ENCODE measurements around the gene AP1B1.
A peak's percentile ranks its signal among the peaks of the same experiment; 100 is the strongest.

The AP1B1 gene

DNA sequence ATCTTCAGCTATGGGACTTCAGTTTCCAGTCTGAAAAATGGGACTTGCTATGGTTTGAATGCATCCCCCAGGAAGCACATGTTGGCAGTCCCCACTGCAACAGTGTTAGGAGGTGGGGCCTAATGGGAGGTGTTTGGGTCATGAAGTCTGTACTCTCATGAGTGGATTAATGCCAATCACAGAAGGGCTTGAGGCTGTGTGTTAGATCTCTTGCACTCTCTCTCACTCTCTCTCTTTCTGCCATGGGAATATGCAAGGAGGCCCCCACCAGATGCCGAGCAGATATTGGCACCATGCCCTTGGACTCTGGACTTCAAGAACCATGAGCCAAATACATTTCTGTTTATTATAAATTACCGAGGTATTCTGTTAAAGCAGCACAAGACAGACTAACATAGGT lies 7.8 kb upstream of the AP1B1 start:
- FAIRE-seq = no peak
- TF ChIP-seq, protein P1, sequence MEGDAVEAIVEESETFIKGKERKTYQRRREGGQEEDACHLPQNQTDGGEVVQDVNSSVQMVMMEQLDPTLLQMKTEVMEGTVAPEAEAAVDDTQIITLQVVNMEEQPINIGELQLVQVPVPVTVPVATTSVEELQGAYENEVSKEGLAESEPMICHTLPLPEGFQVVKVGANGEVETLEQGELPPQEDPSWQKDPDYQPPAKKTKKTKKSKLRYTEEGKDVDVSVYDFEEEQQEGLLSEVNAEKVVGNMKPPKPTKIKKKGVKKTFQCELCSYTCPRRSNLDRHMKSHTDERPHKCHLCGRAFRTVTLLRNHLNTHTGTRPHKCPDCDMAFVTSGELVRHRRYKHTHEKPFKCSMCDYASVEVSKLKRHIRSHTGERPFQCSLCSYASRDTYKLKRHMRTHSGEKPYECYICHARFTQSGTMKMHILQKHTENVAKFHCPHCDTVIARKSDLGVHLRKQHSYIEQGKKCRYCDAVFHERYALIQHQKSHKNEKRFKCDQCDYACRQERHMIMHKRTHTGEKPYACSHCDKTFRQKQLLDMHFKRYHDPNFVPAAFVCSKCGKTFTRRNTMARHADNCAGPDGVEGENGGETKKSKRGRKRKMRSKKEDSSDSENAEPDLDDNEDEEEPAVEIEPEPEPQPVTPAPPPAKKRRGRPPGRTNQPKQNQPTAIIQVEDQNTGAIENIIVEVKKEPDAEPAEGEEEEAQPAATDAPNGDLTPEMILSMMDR (IDR thresholded peaks at IDR 0.05; ENCODE audit: insufficient read depth, missing control alignments) = no peak
- no peak for DNase-seq (ENCODE audit: insufficient read length, low spot score)

DNA sequence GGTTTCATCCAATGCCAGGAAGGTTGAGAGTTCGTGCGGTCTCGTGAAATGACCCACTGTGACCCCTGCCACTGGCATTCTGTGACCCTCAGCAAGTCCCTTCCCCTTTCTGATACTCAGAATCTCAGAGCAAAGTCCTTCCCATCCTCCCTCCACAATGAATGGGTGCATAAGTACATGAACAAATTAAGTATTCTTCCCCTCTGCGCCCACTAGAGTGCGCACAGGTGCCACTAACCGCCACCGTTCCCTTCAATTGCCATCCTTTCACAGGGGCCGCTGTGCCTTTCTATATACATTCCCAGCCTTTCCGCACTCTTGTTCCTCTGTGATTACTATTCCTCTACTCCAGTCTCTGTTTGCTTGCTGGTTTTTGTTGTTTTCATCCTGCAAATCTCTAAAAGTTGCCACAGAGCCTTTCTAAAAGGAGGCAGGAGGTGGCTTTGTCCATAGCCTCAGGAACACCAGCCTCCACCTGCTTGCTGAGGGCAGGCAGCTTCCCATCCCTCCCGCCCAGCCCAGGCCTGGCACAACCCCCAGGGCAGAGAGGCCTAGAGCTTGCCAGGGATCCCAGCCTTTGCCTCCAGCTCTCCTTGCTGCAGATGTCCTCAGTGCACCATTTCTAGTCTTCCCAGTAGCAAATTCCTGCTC lies 6.7 kb upstream of the AP1B1 start:
- no peak for FAIRE-seq
- TF ChIP-seq, protein P1 (IDR thresholded peaks at IDR 0.05; ENCODE audit: insufficient read depth, missing control alignments) = peak; percentile 98
- DNase-seq (ENCODE audit: insufficient read length, low spot score) = peak; percentile 48

DNA sequence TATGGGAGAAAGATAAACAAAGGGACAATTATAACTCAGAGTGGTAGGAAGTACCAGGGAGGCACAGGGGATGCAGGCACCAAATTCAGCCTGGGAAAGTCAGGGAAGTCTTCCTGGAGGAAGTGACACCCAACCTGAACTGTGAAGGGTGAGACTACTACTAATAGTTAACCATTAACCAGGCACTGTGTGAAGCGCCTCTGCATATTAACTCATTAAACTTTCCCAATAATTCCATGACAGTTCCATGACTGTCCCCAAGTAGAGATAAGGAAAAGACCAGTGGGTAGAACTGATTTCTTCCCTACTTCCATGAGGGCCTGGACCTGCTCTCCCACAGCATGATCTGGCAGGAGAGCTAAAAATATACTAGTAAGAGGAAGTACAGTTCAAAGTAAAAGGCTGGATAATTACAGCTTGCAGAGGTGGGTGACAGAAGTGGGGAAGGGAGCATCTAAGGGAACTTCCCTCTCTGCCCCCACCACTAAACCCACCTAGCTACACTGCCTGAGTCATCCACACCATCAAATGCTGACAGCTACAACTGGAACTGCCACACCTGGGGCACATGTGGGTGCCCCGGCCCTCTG lies 4.7 kb upstream of the AP1B1 start:
- no peak for FAIRE-seq
- TF ChIP-seq, protein P1 (IDR thresholded peaks at IDR 0.05; ENCODE audit: insufficient read depth, missing control alignments) = no peak

DNA sequence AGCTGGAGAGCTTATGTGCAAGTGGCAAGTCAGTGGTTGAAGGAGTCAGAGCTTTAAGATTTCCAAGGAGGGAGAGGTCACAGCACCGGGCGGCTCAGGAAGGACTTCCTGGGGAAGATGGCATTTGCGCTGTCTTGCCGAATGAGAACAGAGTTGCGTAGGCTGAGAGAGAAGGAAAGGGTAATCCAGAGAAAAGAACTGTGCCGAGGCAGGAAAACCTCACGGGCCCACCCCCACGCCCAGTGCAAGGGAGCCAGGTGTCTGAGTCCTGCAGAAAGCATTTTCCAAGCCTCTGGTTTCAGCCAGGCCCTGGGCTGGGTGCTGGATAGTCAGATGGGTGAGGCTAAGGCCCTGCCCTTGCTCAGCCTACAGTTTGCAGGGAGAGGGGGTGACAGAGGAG lies 3.2 kb upstream of the AP1B1 start:
- FAIRE-seq (no peak), DNase-seq (ENCODE audit: insufficient read length, low spot score) (no peak)
- TF ChIP-seq, protein P1 (IDR thresholded peaks at IDR 0.05; ENCODE audit: insufficient read depth, missing control alignments) = no peak

More for the DNA sequence above, 4.7 kb upstream of the AP1B1 start:
- DNase-seq (ENCODE audit: insufficient read length, low spot score) = no peak

DNA sequence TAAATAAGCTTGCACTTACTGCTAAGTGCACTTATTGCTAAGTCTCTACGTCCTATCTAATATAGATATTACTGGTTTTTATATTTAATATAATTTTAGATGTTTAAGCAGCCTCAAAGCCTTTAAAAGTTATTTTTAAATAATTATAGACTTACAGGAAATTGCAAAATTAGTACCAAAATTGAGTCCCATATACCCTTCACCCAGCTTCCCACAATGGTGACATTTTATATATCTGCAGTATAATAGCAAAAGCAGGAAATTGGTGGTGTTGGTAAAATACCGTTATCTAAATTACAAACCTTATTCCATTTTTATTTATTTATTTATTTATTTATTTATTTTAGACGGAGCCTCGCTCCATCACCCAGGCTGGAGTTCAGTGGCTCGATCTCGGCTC lies 1.9 kb upstream of the AP1B1 start:
- DNase-seq (ENCODE audit: insufficient read length, low spot score) (no peak), FAIRE-seq (no peak)

DNA sequence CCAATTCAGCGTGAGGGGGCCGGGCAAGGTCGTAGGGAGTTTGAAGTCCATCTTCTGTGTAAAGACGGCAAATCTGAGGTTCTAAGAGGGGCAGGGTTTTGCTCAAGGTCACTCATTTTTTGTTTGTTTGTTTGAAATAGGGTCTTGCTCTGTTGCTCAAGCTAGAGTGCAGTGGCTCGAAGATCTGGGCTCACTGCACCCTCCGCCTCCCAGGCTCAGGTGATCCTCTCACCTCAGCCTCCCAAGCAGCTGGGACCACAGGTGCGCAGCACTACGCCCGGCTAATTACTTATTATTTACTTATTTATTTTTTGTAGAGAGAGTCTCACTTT lies 355 bp upstream of the AP1B1 start:
- FAIRE-seq = no peak
- TF ChIP-seq, protein P1 (IDR thresholded peaks at IDR 0.05; ENCODE audit: insufficient read depth, missing control alignments) = no peak
- DNase-seq (ENCODE audit: insufficient read length, low spot score) = no peak

More for the DNA sequence above, 1.9 kb upstream of the AP1B1 start:
- TF ChIP-seq, protein P1 (IDR thresholded peaks at IDR 0.05; ENCODE audit: insufficient read depth, missing control alignments) = no peak

DNA sequence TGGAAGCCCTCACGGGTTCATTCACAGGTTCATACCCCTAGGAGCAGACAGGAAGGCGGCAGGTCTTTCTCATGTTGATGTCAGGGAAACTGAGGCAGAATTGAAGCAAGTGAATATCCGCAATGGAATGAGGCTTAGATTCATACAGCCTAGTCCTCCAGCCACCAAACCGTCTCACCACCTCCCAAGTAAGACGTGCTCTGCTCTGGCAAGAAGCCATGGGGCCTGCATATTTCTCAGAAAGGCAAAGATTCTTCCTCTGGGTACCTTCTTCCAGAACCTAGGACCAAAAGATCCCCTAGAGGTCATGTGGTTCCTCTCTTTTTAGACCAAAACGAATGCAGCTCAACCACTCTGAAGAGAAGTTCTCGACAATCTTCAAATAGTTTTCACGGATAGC lies 1.7 kb downstream of the AP1B1 start:
- FAIRE-seq = no peak
- TF ChIP-seq, protein P1 (IDR thresholded peaks at IDR 0.05; ENCODE audit: insufficient read depth, missing control alignments) = no peak

More for the DNA sequence above, 1.7 kb downstream of the AP1B1 start:
- no peak for DNase-seq (ENCODE audit: insufficient read length, low spot score)

Data from D721Med (cell line).